ENCODE results near the gene LIPC. TPM values are rescaled to one million over a fixed set of nuclear protein-coding genes. Genes with fewer than 3 reads are reported as not detected.

Gene LIPC
- total RNA-seq, 1 donor from 2014 or later, result not detected

DNA sequence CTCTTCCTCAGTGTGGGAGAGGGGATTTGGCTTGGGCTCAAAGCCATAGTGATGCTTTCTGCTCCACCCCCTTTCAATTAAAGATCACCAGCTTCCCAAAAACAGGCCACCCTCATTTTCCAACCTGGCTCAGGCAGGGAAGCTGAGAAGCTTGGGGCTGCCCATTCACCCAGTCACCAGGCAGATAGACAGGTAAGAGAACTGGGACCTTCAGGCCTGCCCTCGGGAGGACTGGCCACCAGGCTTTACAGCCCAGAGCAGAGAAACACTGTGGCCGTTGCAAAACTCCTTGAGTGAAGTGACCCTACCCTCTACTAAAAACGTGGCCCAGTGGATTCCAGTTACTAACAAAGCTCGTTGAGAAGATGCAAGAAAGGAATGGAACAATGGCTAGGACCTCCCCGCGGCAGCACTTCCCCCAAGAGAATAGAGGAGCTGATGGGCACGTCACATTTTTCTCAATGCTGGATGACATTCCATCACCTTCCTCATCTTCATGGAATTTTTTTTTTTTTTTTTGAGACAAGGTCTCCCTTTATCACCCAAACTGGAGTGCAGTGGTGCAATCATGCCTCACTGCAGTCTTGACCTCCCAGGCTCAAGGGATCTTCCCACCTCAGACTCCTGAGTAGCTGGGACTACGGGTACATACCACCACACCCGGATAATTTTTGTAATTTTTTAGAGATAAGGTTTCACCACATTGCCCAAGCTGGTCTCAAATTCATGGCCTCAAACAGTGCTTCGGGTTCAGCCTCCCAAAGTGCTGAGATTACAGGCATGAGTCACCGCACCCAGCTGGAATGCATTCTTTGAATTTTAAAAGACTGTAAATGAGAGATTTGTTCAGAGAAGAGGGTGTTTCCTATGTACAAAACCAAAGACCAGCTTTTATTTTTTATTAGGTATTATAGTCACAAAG is 37.9 kb downstream of the LIPC start:
- no peak for DNase-seq (ENCODE audit: low spot score in 2 of 2)
- no peak for FAIRE-seq

DNA sequence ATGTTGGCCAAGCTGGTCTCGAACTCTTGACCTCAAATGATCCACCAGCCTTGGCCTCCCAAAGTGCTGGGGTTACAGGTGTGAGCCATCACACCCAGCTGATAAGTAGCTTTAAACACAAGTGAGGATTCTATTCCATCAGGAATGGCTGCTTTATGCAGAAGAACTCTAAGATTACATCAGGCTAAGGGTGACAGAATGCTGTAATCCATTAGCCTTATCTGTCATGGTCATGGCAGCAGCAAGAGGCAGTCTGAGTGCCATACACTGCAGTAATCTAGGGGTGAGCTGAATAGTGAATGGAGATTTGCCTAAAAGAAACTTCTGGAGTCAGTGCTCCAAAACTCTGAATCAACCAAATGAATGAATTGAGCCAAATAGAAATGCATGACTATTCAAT is 39.6 kb downstream of the LIPC start:
- DNase-seq (ENCODE audit: low spot score in 2 of 2) (no peak), FAIRE-seq (no peak)

DNA sequence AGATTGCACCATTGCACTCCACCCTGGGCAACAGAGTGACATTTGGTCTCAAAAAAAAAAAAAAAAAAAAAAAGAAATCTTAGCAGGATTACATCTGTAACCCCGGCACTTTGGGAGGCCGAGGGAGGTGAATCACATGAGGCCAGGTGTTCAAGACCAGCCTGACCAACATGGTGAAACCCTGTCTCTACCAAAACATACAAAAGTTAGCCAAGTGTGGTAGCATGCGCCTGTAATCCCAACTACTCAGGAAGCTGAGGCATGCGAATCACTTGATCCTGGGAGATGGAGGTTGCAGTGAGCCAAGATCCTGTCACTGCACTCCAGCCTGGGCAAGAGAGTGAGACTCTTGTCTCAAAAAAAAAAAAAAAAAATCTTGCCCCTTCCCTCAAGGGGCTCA is 40.4 kb downstream of the LIPC start:
- FAIRE-seq, result no peak
- no peak for DNase-seq (ENCODE audit: low spot score in 2 of 2)

DNA sequence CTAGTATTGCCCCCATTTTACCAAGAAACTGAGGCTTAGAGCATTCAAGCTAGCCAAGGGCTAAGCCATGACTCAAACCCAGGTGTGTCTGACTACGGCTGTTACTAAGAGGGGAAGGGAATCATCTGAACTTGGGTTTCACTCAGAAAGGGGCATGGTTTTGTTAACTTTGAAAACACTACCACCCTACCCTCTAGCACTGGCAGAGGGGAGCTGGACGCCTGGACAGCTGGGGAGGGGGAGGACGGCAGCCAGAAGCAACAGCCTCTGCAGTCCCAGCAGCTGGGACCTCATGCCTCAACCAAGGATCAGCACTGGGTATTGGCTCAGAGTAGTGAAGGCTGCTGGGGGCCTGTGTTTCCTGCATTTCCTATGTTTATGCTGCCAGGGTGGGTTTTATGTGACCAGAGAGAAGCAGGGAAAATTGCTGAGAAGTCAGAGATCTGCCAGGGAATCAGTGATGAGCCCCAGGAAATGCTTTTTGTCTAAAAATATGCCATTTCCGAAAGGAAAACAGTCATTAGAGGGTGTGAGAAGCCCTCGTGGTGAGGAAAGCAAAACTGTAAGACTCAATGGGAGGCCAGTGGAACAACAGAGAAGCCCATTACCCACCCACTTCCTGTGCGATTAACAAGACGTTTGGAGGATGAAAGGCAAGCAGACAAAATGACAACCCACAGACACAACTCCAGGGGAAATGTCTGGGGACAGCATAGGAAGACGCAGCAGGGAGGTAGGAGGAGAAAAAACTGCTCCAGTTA is 41.2 kb downstream of the LIPC start:
- FAIRE-seq (no peak), DNase-seq (ENCODE audit: low spot score in 2 of 2) (no peak)

DNA sequence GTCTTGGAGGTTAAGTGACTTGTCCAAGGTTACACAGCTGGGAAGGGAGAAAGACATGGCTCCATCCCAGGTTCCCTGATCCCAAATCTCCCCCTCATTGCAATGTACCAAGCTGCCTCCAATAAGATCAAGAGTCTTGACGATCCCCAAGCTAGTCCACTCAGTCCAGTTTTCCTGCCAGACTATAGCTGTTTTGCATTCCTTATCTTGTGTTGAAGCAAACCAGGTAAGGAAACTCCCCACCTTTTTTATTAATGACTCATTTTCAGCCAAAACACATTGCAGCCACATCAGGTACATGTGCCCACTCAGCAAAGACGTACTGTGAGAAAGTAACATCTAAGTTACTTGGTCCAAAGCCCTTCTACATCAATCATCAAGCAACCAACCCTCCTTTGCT is 41.9 kb downstream of the LIPC start:
- FAIRE-seq (no peak), DNase-seq (ENCODE audit: low spot score in 2 of 2) (no peak)

DNA sequence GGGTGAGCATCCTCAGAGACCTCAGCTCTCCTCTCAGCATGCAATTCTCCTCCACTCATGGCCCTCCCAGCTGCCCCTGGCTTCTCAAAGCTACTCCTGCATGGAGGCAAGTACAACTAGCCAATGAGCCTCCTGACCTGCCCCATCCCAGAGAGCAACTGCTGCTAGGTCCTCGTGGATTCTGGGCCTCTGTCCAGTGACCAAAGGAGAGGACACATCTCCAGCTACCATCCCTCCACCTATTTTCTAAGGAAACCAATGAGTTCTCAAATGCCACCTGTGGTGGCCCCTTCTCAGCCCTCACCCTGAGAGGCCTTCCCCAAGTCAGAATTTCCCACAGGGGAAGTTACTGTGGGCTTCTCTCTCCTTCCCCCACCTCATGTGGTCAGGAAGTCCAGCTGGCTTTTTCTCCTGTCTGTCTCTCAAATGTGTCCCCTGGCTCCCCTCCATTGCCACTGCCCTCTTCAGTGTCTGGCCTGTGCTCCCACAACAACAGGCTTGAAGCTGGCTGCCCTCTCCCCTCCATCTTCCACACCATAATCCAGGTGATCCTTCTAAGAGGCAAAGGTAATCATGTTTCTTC is 43.0 kb downstream of the LIPC start:
- no peak for DNase-seq (ENCODE audit: low spot score in 2 of 2)
- FAIRE-seq, result no peak

DNA sequence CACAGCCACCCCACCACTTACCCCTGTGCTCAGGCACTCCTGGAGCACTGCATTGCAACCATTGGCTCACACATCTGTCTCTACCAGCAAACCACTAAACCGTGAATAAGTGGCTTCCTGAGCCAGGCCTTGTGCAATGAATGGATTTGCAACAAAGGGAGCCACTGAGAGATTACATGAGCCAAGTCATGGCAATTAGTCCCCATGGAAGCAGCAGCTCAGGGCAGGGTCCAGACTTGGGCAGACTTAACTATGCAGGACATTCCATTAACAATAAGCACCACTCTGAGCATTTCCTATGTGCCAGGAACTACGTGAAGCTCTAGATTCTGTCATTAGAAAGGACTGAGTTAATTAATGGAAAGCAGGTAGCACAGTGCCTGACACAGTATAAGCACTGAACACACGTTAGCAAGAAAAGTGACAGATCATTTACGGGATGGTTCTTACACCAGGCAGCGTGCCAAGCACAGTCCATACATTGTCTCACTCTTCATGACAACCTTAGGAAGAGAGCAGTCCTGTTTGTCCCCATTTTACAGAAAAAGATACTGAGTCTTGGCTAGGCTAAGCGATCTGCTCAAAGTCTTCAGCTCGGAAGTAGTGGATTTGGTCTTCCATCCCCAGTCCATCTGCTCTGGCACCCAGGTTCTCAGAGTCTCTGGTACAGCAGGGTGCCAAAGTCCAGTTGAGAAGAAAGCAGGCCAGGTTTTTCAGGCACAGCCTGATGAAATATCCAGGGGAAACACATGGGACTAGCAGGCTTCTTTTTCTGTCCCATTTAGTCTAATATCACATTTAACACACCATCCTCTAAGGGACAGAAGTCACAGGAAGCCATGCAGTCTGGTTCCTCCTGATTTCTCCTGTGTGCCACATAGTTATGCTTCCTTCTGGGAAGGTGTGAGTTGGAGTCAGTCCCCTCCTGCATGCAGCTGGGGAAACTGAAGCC is 44.1 kb downstream of the LIPC start:
- FAIRE-seq, result no peak
- DNase-seq (ENCODE audit: low spot score in 2 of 2), result no peak

DNA sequence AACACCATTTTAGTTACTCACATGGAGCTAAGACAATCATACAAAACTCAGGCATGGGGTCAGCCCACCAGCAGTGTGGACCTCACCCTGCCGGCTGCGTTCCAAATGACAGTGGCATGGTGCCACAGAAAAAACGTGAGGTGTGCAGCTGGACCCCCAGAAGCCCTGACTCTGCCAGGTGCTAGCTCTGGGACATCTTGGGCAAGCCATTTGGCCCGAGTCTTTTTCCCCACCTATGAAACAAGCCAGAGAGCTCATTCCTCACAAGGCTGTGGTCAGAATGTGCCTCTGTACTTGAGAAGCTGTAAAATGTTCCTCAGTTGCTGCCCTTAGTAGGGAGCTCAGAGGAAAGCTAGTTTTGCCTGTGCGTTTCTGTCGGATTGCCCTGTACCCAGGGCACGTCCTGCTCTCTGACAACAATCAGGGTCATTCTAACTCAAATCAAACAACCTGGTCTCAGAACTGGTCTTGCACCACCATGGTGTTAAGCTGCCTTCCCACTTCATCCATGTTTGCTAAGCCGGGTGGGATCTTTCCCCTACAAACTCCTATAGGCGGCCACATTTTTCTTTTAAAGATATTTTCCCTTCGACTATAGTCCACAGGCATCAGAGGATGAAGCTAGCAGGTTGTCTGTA is 44.9 kb downstream of the LIPC start:
- FAIRE-seq (no peak), DNase-seq (ENCODE audit: low spot score in 2 of 2) (no peak)

DNA sequence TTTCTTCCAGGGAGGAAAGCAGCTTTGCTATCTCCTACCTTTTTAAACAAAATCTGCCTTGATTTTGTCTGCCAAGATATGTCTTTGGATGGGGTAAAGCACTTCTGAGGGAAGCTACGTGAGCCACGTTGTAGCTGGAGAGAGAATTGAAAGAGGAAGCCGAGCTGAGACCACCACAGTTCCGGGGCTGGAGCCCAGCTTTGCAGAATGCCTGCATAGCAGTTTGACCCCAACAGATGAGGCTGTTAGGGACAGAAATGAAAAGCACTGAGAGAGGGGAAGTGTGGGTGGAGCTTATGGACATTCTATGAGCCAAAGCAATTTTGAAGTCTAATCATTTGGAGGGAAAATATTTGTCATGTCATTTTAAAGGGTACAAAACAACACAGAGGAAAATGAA is 45.4 kb downstream of the LIPC start:
- no peak for DNase-seq (ENCODE audit: low spot score in 2 of 2)
- FAIRE-seq, result no peak

DNA sequence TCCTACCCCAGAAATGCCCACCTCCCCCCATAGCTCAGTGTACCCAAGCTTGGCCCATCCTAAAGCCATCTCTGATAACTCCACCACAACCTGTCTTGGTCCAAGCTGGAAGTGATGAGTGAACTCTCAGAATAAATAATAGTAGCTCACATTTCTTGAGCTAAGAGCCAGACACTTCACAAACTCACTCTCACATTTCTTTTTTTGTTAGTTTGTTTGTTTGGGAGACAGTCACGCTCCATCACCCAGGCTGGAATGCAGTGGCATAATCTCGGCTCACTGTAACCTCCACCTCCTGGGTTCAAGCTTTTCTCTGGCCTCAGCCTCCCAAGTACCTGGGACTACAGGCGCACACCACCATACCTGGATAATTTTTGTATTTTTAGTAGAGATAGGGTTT is 46.2 kb downstream of the LIPC start:
- DNase-seq (ENCODE audit: low spot score in 2 of 2), result no peak
- FAIRE-seq, result no peak

DNA sequence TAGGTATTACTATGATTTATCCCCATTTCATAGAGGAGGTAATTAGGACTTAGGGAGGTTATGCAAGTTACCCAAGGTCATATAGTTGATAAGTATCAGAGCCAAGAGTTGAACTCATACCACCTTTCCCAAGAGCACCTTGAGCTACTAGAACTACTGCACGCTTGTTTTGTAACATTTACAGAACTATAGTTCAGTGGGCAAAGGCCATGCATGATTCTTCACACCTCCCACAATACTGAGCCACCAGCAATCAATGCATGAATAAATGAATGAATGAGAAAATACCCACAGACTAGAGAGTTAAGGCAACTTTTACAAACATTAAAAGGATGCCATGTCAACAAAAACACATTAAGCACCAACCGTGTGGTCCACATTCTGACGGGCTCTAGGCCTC is 46.8 kb downstream of the LIPC start:
- FAIRE-seq (no peak), DNase-seq (ENCODE audit: low spot score in 2 of 2) (no peak)

DNA sequence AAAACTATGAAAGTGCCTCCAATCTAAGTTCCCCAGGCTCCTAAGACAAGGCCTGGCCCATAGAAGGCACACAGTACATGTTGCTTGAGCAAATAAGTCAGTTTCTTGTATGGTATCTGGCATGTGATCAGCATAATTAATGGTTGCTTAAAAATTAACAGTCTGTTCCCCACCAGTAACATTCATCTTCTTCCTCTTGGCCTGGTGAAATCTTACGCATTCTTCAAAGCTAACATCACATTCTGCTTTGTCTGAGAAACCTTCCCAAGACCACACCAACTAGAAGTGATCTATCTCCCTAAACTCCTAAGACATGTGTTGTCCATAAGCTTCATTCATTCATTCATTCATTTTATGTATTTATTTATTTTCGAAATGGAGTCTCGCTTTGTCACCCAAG is 48.1 kb downstream of the LIPC start:
- no peak for DNase-seq (ENCODE audit: low spot score in 2 of 2)
- FAIRE-seq, result no peak

DNA sequence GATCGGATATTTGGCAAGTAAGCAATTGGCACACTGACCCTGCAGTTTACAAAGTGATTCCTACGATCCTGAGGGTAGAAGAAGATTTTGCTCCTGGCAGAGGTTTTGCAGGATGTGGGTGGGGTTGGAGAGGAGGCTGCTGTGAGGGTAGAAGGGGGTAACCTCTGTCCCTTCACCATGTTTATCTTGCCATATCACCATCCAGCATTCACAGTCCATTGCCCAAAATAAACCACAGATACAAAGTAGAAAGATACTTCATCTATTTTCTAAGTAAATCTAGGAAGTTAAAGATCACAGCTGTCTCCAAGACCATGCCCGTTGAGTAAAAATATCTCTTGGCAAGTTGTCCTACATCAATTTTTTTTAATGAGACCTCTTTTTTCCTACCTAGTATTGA is 51.6 kb downstream of the LIPC start:
- FAIRE-seq (no peak), DNase-seq (ENCODE audit: low spot score in 2 of 2) (no peak)

DNA sequence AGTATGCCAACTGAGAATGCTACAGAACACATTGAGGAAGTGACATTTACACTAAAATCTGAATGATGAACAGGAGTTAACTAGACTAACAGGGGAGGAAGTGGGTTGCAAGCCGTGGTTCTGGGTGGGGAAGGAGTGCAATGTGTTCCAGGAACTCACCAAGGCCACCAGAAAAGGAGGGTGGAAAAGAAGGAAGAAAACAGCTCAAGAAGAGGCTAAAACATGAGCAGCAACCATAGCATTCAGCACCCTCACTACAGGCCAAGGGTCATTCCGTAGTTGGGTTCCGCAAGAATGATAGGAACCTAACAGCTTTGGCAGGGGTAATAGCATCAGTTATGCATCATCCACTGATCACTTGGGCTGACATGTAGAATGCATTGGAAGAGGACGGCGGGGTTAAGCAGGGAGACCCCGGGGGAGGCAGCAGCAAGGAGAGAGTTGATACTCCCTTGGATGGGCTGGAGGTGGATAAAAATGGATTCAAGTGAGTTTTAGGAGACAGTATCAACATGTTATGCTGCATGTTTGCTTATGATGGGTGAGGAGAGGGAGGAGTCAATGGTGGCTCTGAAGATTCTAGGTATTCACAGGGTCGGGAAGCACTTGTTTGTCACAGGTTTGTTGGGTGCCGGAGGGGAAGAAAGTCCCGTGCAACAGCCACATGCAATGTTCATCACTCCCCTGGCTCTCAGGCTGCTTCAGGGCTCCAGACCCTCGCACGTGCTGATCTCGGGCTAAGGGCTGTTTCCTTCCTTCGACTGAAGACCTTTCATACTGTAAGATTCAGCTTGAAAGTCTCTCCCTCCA is 53.2 kb downstream of the LIPC start:
- FAIRE-seq, result no peak
- no peak for DNase-seq (ENCODE audit: low spot score in 2 of 2)

DNA sequence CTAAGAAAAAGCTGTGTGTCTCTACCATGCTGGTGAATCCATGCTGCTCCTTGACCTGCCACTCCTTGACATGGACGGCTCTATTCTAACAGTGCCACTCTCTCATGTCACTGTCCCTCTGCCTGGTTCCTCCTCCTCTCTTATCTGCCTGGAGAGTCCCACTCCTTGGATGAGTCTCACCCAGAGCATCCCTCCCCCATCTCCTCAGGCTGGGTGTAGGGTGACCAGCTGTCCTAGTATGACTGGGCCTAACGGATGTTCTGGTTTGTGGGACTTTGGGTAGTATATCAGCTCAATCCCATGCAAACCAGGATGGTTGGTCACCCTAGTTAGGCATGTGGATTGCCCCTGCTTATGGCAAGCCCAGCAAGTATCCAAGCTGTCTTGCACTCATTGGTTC is 54.3 kb downstream of the LIPC start:
- FAIRE-seq (no peak), DNase-seq (ENCODE audit: low spot score in 2 of 2) (no peak)

DNA sequence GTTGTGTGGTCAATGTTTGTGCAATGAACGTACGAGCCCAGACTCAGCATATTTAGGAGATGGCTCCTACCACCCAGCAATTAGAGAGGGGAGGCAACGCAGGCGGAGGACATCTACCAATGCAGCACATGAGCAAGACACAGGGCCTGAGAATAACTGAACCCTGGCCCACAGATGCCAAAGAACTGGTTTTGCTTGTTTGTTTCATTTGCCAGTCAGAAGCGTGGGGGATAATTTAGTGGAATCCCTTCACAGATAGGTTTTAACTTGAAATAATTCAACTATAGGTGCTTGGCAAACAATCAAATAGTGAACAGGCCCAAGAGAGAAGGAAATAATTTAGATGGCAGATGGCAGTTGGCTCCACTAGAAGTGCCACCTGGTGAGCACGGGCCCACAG is 54.8 kb downstream of the LIPC start:
- FAIRE-seq (no peak), DNase-seq (ENCODE audit: low spot score in 2 of 2) (no peak)

DNA sequence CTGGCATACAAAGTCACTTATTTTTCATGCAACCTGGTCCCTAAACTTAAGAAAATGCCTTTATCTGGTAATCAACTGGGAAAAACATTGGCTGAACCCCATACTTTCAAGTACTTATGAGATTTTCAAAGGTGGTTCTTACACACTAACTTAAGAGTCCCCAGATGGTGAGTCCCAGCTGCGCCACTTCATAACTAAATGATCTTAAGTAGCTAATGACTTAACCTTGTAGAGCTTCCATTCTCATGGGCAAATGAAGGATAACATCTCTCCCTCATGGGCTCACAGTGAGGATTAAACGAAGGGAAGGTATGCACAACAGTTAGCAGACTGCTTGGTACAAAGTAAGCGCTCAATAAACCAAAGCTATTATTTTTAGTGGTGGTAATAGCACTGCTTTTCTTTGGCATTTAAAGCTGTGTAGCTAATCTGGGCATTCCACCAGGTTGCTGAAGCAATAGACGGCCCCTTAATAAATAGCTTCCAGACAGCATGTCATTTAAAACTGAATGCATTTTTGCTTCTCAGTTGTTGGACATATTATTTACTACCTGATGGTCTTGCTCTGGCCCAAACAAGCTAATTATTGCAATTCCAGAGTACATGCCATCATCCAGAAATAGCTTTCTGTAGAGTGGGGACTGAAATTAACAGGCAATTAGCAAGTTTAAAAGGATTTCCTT is 55.4 kb downstream of the LIPC start:
- DNase-seq (ENCODE audit: low spot score in 2 of 2) (no peak), FAIRE-seq (no peak)

DNA sequence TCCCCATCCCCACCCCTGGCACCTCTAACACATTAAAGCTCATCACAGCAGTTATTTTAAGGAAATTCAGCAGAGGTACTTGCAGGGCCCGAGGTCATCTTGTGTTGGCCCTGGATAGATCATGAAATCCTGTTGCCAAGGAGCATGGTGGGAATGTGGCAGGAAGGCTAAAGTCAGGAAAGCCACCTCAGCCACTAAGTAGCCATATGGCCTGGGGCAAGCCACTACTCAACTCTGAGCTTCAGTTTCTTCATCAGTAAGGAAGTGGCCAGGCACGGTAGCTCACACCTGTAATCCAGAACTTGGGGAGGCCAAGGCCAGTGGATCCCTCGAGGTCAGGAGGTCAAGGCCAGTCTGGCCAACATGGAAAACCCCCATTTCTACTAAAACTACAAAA is 55.9 kb downstream of the LIPC start:
- FAIRE-seq (no peak), DNase-seq (ENCODE audit: low spot score in 2 of 2) (no peak)

All from frontal cortex (tissue), 4 donors.